GM12801 (cell line): ENCODE results near the gene TRPV6.

Experiments used
- CTCF ChIP-seq: IDR thresholded peaks from one replicate; pipeline ENCODE4 v1.5.1; 2011; ENCODE audit warnings: control low read depth; ENCODE audit not compliant: insufficient read length; ENCODE audit errors: extremely low read depth

Gene TRPV6

GRCh38 chr7:142867398-142868187 is 18.0 kb downstream of the TRPV6 start:
- no peak for TF ChIP-seq CTCF

DNA sequence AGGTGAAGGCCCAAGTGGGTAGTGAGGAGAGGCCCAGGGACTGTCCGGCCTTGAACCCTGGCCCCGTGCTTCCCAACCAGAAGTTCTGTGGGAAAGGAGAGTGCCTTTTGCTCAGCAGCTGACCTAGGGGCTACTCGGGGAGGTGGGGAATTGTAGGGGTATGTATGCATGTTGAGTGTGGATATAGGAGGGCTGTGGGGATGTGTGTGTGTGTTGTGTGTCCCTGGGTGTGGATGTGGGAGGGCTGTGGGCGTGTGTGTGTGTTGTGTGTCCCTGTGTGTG is 18.5 kb downstream of the TRPV6 start:
- TF ChIP-seq CTCF = no peak

DNA sequence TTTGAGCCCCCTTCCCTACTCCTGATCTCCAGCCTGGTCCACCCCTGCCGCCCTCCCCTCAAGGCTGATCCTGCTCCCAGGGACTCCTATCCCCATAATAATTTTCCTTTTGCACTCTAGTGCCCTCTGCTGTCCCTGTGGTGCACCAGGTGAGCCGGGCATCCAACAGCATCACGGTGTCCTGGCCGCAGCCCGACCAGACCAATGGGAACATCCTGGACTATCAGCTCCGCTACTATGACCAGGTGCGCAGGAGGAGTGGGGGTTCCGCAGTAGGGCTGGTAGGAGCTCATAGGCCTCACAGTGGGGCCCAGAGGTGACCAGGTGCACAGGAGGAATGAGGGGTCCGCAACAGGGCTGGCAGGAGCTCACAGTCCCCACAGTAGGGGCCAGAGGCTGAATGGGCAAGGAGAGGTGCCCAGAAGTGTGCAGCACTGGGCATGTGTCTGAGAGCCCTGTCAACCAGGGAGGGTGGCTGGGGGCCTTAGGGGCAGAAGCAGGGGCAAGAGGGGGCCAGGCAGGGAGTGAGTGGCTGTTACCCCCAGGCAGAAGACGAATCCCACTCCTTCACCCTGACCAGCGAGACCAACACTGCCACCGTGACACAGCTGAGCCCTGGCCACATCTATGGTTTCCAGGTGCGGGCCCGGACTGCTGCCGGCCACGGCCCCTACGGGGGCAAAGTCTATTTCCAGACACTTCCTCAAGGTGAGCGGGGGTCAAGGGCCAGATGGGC is 19.0 kb downstream of the TRPV6 start:
- no peak for TF ChIP-seq CTCF

- TF ChIP-seq CTCF = no peak
Observed at GRCh38 chr7:142865766-142866165, 19.8 kb downstream of the TRPV6 start.

DNA sequence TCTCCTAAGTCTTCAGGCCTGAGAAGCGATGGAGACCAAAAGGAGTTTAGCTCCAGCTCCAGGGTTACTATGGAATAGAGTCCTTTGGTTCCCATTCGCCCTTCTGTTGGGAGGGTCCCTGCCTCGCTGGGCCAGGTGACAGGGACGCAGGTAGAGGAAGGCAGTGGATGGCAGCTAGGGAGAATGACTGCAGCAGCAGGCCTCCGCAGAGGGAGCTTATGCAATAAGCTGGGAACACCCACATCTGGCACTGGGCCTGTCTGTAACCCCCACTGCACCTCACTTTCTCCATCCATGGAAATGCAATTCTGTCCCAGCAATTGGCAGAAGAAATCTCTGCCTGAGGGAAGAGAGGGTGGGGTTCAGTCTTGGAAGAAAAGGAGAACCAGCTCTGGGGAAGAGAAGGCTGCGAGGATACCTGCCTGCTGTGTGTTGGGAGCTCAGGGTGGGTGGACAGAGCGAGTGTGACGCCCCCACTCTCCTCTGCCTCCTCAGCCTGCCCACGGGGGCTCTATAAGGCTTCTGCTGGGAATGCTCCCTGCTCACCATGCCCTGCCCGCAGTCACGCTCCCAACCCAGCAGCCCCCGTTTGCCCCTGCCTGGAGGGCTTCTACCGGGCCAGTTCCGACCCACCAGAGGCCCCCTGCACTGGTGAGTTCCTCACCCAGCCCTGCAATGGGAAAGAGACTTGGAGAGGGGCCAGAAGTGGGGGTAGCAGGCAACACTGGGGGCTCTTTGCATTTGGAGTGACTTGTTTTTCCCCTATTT is 20.4 kb downstream of the TRPV6 start:
- TF ChIP-seq CTCF = no peak

DNA sequence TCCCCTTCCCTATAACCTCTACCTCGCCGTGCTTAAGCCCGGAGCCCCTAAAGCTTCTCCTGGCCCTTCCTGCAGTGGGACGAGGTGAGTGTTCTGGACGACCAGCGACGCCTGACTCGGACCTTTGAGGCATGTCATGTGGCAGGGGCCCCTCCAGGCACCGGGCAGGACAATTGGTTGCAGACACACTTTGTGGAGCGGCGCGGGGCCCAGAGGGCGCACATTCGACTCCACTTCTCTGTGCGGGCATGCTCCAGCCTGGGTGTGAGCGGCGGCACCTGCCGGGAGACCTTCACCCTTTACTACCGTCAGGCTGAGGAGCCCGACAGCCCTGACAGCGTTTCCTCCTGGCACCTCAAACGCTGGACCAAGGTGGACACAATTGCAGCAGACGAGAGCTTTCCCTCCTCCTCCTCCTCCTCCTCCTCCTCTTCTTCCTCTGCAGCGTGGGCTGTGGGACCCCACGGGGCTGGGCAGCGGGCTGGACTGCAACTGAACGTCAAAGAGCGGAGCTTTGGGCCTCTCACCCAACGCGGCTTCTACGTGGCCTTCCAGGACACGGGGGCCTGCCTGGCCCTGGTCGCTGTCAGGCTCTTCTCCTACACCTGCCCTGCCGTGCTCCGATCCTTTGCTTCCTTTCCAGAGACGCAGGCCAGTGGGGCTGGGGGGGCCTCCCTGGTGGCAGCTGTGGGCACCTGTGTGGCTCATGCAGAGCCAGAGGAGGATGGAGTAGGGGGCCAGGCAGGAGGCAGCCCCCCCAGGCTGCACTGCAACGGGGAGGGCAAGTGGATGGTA is 21.5 kb downstream of the TRPV6 start:
- no peak for TF ChIP-seq CTCF

- TF ChIP-seq CTCF = no peak
Observed at GRCh38 chr7:142862786-142863400, 22.7 kb downstream of the TRPV6 start.
